ENCODE data around the gene CPNE4. TPM values are rescaled to one million over a fixed set of nuclear protein-coding genes. Genes with fewer than 3 reads are reported as not detected.

CPNE4 gene
- total RNA-seq, 1 experiment from 2014 or later, result 1.9 TPM

- Histone ChIP-seq H4K5ac (ENCODE audit: insufficient read length, low read depth, low read length) (no peak overlapping the region), H3K4me2 (ENCODE audit: insufficient read depth, insufficient read length, low read length) (no peak overlapping the region), H3K23me2 (ENCODE audit: insufficient read length, low read depth, low read length, poor library complexity, severe bottlenecking) (no peaks in the 10 kb centered on the region), H3K56ac (ENCODE audit: insufficient read length, low read depth, low read length) (no peak overlapping the region), H2BK12ac (ENCODE audit: insufficient read length, low read depth, low read length) (no peak overlapping the region), H3K79me2 (ENCODE audit: insufficient read depth, low read length) (no peaks in the 10 kb centered on the region), H4K20me1 (ENCODE audit: control insufficient read depth, insufficient read depth, insufficient read length) (no peaks in the 10 kb centered on the region), H3T11ph (ENCODE audit: low read length) (no peak overlapping the region), H2AFZ (ENCODE audit: low read length) (no peak overlapping the region), H2BK20ac (ENCODE audit: low read depth, low read length, poor library complexity, severe bottlenecking) (no peak overlapping the region), H4K8ac (replicated peaks; ENCODE audit: insufficient read length, low read depth, low read length) (no peak overlapping the region), H3K23ac (ENCODE audit: insufficient read length, low read depth, low read length) (no peak overlapping the region), H2BK5ac (ENCODE audit: insufficient read length, low read length) (no peak overlapping the region), H3K9me3 (ENCODE audit: control insufficient read depth, low read depth, low read length) (no peaks in the 10 kb centered on the region), H3K4ac (ENCODE audit: low read depth, low read length) (no peak overlapping the region), H2BK15ac (ENCODE audit: low read depth, low read length) (no peak overlapping the region), H3K79me1 (ENCODE audit: insufficient read depth, low read depth, low read length, poor library complexity, severe bottlenecking) (no peaks in the 10 kb centered on the region), H3K27ac (ENCODE audit: insufficient read length, low read depth, low read length) (no peak overlapping the region), H2BK120ac (ENCODE audit: low read depth, low read length, poor library complexity, severe bottlenecking) (no peak overlapping the region), H3K14ac (ENCODE audit: insufficient read depth, low read length) (no peak overlapping the region), H4K91ac (ENCODE audit: insufficient read length, low read depth, low read length) (no peak overlapping the region), H2AK5ac (ENCODE audit: insufficient read length, low read length) (no peak overlapping the region), H3K4me1 (ENCODE audit: insufficient read depth, low read length) (no peaks in the 10 kb centered on the region), H3K27me3 (ENCODE audit: insufficient read depth, low read length) (no peaks in the 10 kb centered on the region), H3K9ac (ENCODE audit: extremely low read depth, insufficient read length, low read length) (no peak overlapping the region), H3K18ac (ENCODE audit: insufficient read length, low read depth, low read length) (no peak overlapping the region)
- no peak for TF ChIP-seq CTCF (conservative IDR thresholded peaks at IDR 0.05)
- no peak for DNase-seq
- Mint-ChIP-seq H3K27ac (no peak overlapping the region), H3K4me1 (peaks cover 5% of the 10 kb centered on the region in 2 experiments; a peak in 1 of 4 replicates), H3K4me3 (no peak overlapping the region), H3K27me3 (ENCODE audit: low read depth) (no peaks in the 10 kb centered on the region), H3K36me3 (ENCODE audit: insufficient read depth in 1 of 3, low read depth in 3 of 3) (no peaks in the 10 kb centered on the region), H3K9me3 (no peaks in the 10 kb centered on the region)
- WGBS (ENCODE audit: extremely low coverage, insufficient read length, low lambda C conversion rate), result no CpG with 5 or more reads among the region's 1 CpG
Observed at GRCh38 chr3:131840156-131840797, 194.5 kb downstream of the CPNE4 start.
